HG02759 (cell line): ENCODE results near the gene BIRC6.
"Not testable (repeated sequence)": the region's sequence is repeated elsewhere in the genome, so short reads cannot be mapped to it uniquely, and the experiment has no call there.

Experiments used
- ATAC-seq: cut with Tn5 transposase; IDR thresholded peaks from one replicate; pipeline ENCODE4 v1.9.1; 2021; ENCODE audit warnings: mild to moderate bottlenecking, moderate library complexity; ENCODE audit not compliant: unreplicated experiment

BIRC6 gene

GRCh38 chr2:32502941-32503340, 146.1 kb downstream of the BIRC6 start:
- no peak for ATAC-seq

- ATAC-seq = no peak
Measured at GRCh38 chr2:32504877-32505478, 148.2 kb downstream of the BIRC6 start.

GRCh38 chr2:32506446-32506845, 149.6 kb downstream of the BIRC6 start:
- no peak for ATAC-seq

- ATAC-seq = no peak
Measured at GRCh38 chr2:32514946-32515345, 158.1 kb downstream of the BIRC6 start.

- no peak for ATAC-seq
Measured at GRCh38 chr2:32516567-32516966, 159.7 kb downstream of the BIRC6 start.

GRCh38 chr2:32522770-32523169, 165.9 kb downstream of the BIRC6 start:
- no peak for ATAC-seq

- ATAC-seq = no peak
Measured at GRCh38 chr2:32523686-32524085, 166.9 kb downstream of the BIRC6 start.

GRCh38 chr2:32532341-32532740, 175.5 kb downstream of the BIRC6 start:
- no peak for ATAC-seq

GRCh38 chr2:32532961-32533360, 176.1 kb downstream of the BIRC6 start:
- ATAC-seq = no peak

- no peak for ATAC-seq
Measured at GRCh38 chr2:32534831-32535230, 178.0 kb downstream of the BIRC6 start.

- ATAC-seq = no peak
Measured at GRCh38 chr2:32538735-32539134, 181.9 kb downstream of the BIRC6 start.

- not testable (repeated sequence) for ATAC-seq
Measured at GRCh38 chr2:32552483-32552882, 195.7 kb downstream of the BIRC6 start.

GRCh38 chr2:32553829-32554432, 197.1 kb downstream of the BIRC6 start:
- peak; percentile 77 for ATAC-seq

- no peak for ATAC-seq
Measured at GRCh38 chr2:32558492-32558891, 201.7 kb downstream of the BIRC6 start.

GRCh38 chr2:32559136-32559535, 202.3 kb downstream of the BIRC6 start:
- ATAC-seq = no peak

- ATAC-seq = no peak
Measured at GRCh38 chr2:32562906-32563305, 206.1 kb downstream of the BIRC6 start.

GRCh38 chr2:32564417-32565035, 207.7 kb downstream of the BIRC6 start:
- ATAC-seq = no peak

- no peak for ATAC-seq
Measured at GRCh38 chr2:32565902-32566301, 209.1 kb downstream of the BIRC6 start.

GRCh38 chr2:32572030-32572429, 215.2 kb downstream of the BIRC6 start:
- no peak for ATAC-seq

- ATAC-seq = no peak
Measured at GRCh38 chr2:32572737-32573136, 215.9 kb downstream of the BIRC6 start.

- peak; percentile 83 for ATAC-seq
Measured at GRCh38 chr2:32591669-32592463, 235.0 kb downstream of the BIRC6 start.

- no peak for ATAC-seq
Measured at GRCh38 chr2:32594573-32594972, 237.8 kb downstream of the BIRC6 start.
